HG02642 (cell line): ENCODE measurements around the gene SOX8.

Source experiments
- ATAC-seq: cut with Tn5 transposase; IDR thresholded peaks from one replicate; pipeline ENCODE4 v1.9.1; 2021; ENCODE audit warnings: mild to moderate bottlenecking; ENCODE audit not compliant: unreplicated experiment, poor library complexity

The SOX8 gene

GRCh38 chr16:971981-972315 is 9.6 kb upstream of the SOX8 start:
- ATAC-seq: no peak

- ATAC-seq: no peak
Observed at GRCh38 chr16:972316-973002, 9.1 kb upstream of the SOX8 start.

GRCh38 chr16:973366-973765 is 8.2 kb upstream of the SOX8 start:
- ATAC-seq: no peak

- ATAC-seq: no peak
Observed at GRCh38 chr16:974001-974601, 7.5 kb upstream of the SOX8 start.

- no peak for ATAC-seq
Observed at GRCh38 chr16:974611-975261, 6.8 kb upstream of the SOX8 start.

GRCh38 chr16:975291-975690 is 6.3 kb upstream of the SOX8 start:
- no peak for ATAC-seq

- ATAC-seq: no peak
Observed at GRCh38 chr16:976389-976931, 5.1 kb upstream of the SOX8 start.

- ATAC-seq: no peak
Observed at GRCh38 chr16:977081-977701, 4.4 kb upstream of the SOX8 start.

GRCh38 chr16:977896-978295 is 3.7 kb upstream of the SOX8 start:
- ATAC-seq: no peak

- no peak for ATAC-seq
Observed at GRCh38 chr16:978403-978802, 3.2 kb upstream of the SOX8 start.

GRCh38 chr16:979147-979546 is 2.4 kb upstream of the SOX8 start:
- ATAC-seq: no peak

GRCh38 chr16:979859-980594 is 1.5 kb upstream of the SOX8 start:
- no peak for ATAC-seq

GRCh38 chr16:980595-980854 is 1.0 kb upstream of the SOX8 start:
- ATAC-seq: no peak

GRCh38 chr16:982145-983043 is 824 bp downstream of the SOX8 start:
- no peak for ATAC-seq

- no peak for ATAC-seq
Observed at GRCh38 chr16:983044-984030, 1.8 kb downstream of the SOX8 start.

- ATAC-seq: no peak
Observed at GRCh38 chr16:984121-984694, 2.6 kb downstream of the SOX8 start.

- no peak for ATAC-seq
Observed at GRCh38 chr16:984736-985636, 3.4 kb downstream of the SOX8 start.
